ENCODE results near the gene FHAD1. TPM values are rescaled to one million over a fixed set of nuclear protein-coding genes. Genes with fewer than 3 reads are reported as not detected.

FHAD1 gene
- total and polyA plus RNA-seq, 8 donors, result 0.75 to 5.5 (median 2.1) TPM

DNA sequence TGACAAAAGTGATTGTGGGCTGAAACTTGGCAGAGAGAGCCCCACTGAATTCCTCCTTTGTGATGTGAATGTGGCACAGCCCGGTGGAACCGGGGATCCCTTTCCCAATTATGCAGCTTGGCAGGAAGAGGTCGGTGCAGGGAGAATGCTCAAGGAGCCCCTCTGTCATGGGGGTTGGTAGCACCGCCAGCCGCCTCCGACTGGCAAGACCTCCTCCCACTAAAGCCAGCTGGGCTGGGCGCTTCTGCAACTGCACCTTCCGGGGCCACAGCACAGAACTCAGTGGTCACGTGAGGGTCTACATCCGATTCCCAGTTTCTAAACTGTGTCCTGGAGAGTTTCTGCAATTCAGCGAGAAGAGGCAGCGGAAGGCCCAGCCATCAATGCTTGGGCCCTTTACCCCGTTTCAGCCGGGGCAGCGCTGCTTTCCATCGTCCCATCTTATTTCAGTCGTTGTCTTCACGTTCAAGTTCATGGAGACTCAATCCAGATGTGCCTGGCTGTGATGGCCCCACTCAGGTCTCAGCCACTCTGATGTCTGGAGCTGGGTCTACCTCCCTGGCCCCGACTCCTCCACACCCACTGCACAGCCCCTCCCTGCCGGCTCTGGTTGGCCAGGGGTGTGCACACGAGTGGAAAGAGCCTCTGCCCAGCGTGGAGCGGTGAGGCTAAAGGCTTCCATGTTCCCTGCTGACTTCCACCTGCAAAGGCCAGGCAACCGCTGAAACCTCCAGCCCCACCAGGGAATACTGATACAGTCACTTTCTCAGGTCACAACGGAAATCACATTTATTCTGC, 39.8 kb upstream of the FHAD1 start:
- Histone ChIP-seq H3K27ac (peak overlapping the region; percentile 2 to 75 (median 54)), H3K36me3 (no peaks in the 10 kb centered on the region), H3K4me1 (peaks cover 49 to 88% (median 69%) of the 10 kb centered on the region in 3 donors), H3K27me3 (no peaks in the 10 kb centered on the region), H3K9me3 (no peaks in the 10 kb centered on the region), H3K4me3 (peak overlapping the region in 1 of 4 donors; percentile 18)
- 35 to 36% methylated on average over 25 of the region's 25 CpGs for WGBS, 2 donors
- ATAC-seq, result peak in 3 of 4 donors; percentile 34 to 49 (median 48)
- TF ChIP-seq, protein P1, sequence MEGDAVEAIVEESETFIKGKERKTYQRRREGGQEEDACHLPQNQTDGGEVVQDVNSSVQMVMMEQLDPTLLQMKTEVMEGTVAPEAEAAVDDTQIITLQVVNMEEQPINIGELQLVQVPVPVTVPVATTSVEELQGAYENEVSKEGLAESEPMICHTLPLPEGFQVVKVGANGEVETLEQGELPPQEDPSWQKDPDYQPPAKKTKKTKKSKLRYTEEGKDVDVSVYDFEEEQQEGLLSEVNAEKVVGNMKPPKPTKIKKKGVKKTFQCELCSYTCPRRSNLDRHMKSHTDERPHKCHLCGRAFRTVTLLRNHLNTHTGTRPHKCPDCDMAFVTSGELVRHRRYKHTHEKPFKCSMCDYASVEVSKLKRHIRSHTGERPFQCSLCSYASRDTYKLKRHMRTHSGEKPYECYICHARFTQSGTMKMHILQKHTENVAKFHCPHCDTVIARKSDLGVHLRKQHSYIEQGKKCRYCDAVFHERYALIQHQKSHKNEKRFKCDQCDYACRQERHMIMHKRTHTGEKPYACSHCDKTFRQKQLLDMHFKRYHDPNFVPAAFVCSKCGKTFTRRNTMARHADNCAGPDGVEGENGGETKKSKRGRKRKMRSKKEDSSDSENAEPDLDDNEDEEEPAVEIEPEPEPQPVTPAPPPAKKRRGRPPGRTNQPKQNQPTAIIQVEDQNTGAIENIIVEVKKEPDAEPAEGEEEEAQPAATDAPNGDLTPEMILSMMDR (IDR thresholded peaks at IDR 0.05), result no peak
- intact Hi-C loops (cut with DNase I), result loop anchor here in 1 of 3 donors (10.0 kb wide), 1 partner anchor 68 kb away; no protein-coding TSS in a partner anchor
- no peak for FAIRE-seq
- peak in 2 of 6 donors; percentile 39 to 72 for DNase-seq

DNA sequence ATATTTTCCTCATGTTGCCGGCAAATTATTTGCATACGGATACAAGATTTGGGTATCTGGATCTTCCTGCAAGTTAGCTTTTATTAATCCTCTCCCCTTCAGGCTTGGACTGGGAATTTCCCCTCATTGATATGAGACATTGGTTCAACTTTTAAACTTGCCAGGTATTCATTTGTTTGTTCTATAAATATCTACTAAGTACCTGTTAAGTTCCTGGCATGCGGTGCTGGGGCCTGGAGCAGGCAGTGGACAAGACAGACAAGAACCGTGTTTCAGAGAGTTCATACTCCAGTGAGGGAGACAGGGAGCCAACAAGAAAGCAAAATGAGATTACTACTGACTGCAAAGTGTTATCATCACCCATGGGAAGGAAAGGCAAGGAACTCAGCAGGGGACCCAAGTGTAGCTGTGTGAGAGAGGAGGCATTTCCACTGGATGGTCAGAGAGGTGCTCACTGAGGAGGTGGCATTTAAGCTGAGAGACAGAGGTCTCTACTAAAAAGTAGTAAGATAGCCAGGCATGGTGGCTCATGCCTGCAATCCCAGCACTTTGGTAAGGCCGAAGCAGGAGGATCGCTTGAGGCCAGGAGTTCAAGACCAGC, 39.1 kb upstream of the FHAD1 start:
- TF ChIP-seq, protein P1 (IDR thresholded peaks at IDR 0.05), result no peak
- intact Hi-C loops (cut with DNase I), result loop anchor here in 1 of 3 donors (10.0 kb wide), 1 partner anchor 67 kb away; no protein-coding TSS in a partner anchor
- Histone ChIP-seq H3K27me3 (no peaks in the 10 kb centered on the region), H3K9me3 (no peaks in the 10 kb centered on the region), H3K4me1 (peaks cover 49 to 88% (median 68%) of the 10 kb centered on the region in 3 donors), H3K4me3 (no peak overlapping the region), H3K27ac (peak overlapping the region in 3 of 4 donors; percentile 5 to 75 (median 72)), H3K36me3 (no peaks in the 10 kb centered on the region)
- ATAC-seq (peak; percentile 23 to 63 (median 52)), DNase-seq (peak in 1 of 6 donors; percentile 66), FAIRE-seq (no peak)
- WGBS, 2 donors, result 30 to 35% methylated on average over 6 of the region's 6 CpGs

DNA sequence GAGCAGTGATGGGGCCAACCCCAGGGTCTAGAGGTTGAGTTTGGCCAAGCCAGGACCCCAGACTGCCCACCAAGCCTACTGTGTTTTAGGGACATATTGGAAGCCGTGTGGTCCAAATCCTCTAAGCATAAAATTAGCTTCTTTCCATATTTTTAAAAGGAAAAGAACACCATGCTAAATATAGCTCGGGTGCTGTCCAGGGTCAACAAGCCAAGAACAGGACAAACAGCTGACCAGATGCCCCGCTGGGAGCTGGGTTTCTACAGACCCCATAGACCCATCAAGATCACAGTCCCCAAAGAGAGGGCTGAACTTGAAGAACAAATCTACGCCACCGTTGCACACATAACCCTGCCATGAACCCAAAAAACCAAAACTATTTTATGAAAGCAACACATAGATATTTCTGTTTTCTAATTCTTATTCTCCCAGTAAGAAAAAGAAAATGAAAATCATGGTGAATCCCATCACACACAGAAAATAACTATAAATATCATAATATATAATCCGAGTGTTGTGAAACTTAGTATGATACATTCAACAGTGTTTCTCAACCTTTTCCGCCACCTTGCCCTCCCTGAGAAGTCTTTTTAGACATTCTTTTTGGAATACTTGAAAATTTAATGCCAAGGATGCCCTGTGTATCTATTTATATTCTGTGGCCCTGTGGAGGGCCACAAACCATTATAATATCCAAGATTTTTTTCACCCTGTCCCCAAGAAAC, 36.2 kb upstream of the FHAD1 start:
- ATAC-seq (no peak), FAIRE-seq (no peak), DNase-seq (no peak)
- H3K27me3 ChIP-seq, result no peaks in the 10 kb centered on the region
- WGBS, 2 donors, result 60 to 64% methylated on average over 7 of the region's 7 CpGs
- H3K27ac ChIP-seq, result no peak overlapping the region
- TF ChIP-seq, protein P1 (IDR thresholded peaks at IDR 0.05), result no peak
- H3K4me1 ChIP-seq, result peaks cover 34 to 69% (median 56%) of the 10 kb centered on the region in 3 donors
- intact Hi-C loops (cut with DNase I), result loop anchor here in 1 of 3 donors (10.0 kb wide), 1 partner anchor 46 kb away; no protein-coding TSS in a partner anchor
- H3K9me3 ChIP-seq, result no peaks in the 10 kb centered on the region
- no peak overlapping the region for H3K4me3 ChIP-seq
- H3K36me3 ChIP-seq, result peaks cover 0 to 12% (median 0%) of the 10 kb centered on the region in 3 donors

DNA sequence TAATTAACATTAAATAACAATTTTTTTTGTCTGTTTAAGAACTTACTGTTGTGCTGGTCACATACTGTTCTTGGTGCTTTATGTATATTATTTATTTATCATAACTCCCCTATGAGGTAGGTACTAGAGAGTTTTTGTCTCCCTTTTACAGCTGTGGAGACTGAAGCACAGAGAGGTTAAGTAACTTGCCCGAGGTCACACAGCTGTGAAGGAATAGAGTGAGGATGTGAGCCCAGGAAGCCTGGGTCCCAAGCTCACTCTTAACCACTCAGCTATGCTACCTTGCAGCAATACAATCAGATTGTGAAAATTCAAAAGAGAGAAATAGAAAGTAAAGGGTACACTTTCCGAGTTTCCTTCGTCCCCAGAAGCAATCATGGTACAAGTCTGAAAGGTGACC, 35.6 kb upstream of the FHAD1 start:
- H3K4me1 ChIP-seq, result peaks cover 34 to 64% (median 51%) of the 10 kb centered on the region in 3 donors
- no peak overlapping the region for H3K27ac ChIP-seq
- FAIRE-seq, result no peak
- H3K36me3 ChIP-seq, result peaks cover 0 to 12% (median 0%) of the 10 kb centered on the region in 3 donors
- no peak for DNase-seq
- no peaks in the 10 kb centered on the region for H3K27me3 ChIP-seq
- 80 to 85% methylated on average over 3 of the region's 3 CpGs for WGBS, 2 donors
- TF ChIP-seq, protein P1 (IDR thresholded peaks at IDR 0.05), result no peak
- H3K9me3 ChIP-seq, result no peaks in the 10 kb centered on the region
- H3K4me3 ChIP-seq, result no peak overlapping the region
- intact Hi-C loops (cut with DNase I), result loop anchor here in 1 of 3 donors (10.0 kb wide), 1 partner anchor 47 kb away; no protein-coding TSS in a partner anchor
- no peak for ATAC-seq

All from pancreas (tissue), 10 donors.